HG02588 (cell line): ENCODE results near the gene ZBTB45.
"Not testable (repeated sequence)": the region's sequence is repeated elsewhere in the genome, so short reads cannot be mapped to it uniquely, and the experiment has no call there.

Experiments used
- ATAC-seq: cut with Tn5 transposase; IDR thresholded peaks from one replicate; pipeline ENCODE4 v1.9.1; 2021; ENCODE audit warnings: mild to moderate bottlenecking, moderate library complexity; ENCODE audit not compliant: unreplicated experiment

Gene ZBTB45

DNA sequence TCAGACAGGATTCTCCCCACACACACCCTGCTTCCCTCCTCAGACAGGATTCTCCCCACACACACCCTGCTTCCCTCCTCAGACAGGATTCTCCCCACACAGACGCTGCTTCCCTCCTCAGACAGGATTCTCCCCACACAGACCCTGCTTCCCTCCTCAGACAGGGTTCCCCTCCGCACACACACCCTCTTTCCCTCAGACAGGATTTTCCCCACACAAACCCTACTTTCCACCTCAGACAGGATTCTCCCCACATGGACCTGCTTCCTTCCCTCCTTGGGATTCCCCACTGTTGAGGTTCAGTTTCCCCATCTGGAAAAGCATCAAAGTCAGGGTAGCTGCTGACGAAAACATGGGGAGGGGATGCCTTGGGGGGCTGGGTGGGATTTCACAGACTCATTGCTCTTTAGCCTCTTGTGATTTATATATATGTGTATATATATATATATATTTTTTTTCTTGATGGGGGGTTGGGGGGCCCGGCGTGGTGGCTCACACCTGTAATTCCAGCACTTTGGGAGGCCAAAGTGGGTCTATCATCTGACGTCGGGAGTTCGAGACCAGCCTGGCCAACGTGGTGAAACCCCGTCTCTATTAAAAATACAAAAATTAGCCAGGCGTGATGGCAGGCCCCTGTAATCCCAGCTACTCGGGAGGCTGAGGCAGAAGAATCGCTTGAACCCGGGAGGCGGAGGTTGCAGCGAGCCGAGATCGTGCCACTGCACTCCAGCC is 23.2 kb upstream of the ZBTB45 start:
- not testable (repeated sequence) for ATAC-seq

DNA sequence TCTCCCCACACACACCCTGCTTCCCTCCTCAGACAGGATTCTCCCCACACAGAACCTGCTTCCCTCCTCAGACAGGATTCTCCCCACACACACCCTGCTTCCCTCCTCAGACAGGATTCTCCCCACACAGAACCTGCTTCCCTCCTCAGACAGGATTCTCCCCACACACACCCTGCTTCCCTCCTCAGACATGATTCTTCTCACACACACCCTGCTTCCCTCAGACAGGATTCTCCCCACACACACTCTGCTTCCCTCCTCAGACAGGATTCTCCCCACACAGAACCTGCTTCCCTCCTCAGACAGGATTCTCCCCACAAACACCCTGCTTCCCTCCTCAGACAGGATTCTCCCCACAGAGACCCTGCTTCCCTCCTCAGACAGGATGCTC is 19.6 kb upstream of the ZBTB45 start:
- not testable (repeated sequence) for ATAC-seq

DNA sequence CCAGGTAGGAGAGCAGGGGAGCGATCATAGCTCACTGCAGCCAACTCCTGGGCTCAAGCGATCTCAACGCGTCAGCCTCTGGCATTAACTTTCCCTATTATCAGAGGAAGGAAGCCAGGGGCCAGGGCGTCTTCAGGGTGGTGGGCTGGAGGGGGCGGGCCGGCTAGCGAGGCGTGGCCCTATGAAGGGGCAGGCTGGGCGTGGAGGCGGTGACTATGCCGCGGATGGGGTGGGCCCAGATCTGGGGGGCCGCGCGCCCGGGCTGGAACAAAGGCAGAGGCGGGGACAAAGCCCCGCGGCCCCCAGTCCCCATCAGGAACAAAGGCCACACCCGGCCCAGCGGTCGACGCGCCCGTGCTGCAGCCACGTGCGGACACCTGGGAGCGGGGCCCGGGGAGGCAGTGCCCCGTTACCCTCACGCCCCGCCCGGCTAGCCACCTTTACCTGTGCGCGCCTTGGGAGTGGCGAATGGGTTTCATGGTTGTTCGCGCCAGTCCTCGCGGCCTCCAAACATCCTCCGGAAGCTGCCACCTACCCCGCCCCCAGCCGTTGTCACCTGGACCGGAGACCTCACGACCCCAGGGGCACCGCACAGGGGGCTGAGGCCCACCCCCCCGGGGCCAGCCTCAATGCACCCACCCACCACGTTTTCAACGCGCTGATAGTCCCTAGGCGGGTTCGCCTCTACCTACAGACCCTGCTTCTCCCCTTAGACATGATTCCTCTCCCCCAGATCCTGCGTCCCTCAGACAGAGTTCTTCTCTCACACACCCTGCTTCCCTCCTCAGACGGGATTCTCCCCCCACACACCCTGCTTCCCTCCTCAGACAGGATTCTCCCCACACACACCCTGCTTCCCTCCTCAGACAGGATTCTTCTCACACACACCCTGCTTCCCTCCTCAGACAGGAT is 18.9 kb upstream of the ZBTB45 start:
- no peak for ATAC-seq

DNA sequence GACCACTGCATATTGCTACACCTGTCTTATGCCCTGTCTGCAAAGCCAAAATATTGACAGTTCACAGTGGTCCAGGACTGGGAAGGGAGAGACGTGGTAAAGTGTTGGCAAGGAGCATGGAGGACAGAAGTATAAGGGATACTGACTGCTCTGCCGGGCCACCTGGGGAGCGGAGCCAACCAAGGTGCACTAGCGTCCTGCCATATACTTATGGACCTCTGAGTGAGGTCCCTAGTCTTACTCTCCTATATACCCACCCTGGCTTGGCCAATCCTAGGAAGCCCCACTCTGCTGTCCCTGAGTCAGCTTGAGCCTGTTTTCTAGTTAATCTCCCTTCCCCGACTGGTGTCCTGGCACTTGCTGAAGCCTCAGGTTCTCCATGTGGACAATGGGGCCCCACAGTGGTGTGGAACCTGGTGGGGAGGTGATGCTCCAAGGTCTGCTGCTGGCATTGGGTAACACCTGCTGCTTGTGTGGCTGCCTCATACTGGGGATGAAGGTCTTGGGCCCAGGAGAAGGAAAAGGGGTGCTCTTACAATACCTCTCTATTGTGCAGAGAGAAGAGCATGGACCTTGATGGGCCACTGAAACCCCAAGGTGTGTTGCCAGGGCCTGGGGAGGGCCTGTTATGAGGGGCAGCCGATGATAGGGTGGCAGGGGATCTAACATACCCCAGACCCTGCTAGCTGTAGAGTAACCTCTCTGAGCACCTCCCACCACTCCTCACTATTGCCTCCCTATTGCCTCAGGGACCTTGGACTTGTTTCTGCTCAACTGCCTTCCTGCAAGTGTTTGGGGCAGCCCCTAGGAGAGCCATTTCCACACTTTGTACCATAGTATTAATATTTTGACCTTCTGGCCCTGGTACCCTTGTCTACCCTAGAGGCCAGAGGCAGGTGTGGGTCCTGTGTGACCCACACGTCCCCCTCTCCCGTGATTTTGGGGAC is 17.5 kb upstream of the ZBTB45 start:
- no peak for ATAC-seq

DNA sequence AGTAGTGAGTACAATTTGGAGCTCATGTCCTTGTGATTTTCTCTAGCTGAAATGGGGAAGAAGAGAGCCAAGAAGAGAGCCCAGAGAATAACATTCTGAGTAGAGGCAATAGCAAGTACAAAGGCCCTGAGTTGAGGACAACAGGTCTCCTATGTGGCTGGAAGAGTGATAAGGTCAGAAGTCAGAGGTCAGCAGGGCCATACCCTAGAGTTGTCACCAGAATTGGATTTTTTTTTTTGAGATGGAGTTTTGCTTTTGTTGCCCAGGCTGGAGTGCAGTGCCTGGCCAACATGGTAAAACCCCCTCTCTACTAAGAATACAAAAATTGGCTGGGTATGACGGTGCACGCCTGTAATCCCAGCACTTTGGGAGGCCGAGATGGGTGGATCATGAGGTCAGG is 16.2 kb upstream of the ZBTB45 start:
- no peak for ATAC-seq

DNA sequence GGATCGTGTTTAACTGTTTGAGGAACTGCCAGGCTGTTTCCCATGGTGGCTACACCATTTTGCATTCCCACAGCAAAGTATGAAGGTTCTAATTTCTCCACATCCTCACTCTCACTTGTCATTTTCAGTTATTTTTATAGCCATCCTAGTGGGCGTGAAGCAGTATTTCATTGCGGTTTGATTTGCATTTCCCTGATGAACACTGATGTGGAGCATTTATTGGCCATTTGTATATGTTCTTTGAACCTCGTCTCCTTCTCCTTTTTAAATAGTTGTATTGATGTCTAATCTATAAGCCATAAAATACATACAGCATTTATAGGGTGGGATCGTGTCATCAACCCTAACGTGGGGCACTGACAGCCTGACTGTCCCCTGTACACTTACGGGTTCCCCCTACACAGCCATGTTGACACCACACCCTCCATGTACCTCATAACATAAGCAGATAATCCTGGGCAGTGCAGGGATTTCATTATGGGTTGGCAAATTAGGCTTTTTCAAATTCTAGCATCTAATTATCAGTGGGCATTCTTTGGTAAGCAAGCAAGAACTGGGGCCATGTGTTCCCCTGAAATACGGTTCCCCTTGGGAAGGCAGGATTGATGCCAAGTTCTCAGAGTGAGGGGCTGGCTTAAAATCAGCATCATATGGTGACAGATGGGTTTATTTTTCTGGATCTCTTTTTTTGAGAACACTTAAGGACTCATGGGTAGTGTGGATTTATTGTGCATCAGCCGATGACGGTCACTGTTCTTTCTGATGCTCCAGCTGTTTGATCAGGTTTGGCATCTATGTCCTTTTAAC is 11.6 kb upstream of the ZBTB45 start:
- ATAC-seq, result no peak

DNA sequence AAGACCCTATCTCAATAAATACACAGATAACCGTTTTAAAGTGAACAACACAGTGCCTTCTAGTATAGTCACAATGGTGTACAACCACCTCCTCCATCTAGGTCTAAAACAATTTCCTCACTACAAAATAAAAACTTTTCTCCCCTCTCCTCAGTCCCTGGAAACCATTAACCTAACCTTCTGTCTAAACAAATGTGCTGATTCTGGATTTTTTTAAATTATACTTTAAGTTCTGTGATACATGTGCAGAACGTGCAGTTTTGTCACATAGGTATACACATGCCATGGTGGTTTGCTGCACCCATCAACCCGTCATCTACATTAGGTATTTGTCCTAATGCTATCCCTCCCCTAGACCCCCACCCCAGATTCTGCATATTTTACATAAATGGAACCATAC is 9.8 kb upstream of the ZBTB45 start:
- ATAC-seq, result no peak

DNA sequence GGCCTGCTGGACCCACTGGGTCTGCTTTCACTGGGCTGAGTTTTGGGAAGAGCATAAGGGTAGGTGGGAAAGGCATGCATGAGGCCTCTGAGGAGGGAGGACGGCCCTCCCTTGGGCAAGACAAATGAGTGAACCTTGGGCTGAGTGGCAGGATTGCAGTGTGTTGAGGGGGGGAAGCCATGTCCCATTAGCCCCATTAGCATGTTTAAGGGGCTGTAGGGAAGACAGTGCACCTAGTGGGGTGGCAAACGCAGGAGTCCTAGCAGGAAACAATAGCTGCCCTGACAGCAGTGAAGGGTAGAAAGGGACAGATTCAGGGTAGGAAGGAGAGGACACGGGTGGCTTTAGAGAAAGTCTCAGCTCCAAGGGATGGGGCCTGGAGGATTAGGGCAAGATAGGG is 3.1 kb upstream of the ZBTB45 start:
- no peak for ATAC-seq

DNA sequence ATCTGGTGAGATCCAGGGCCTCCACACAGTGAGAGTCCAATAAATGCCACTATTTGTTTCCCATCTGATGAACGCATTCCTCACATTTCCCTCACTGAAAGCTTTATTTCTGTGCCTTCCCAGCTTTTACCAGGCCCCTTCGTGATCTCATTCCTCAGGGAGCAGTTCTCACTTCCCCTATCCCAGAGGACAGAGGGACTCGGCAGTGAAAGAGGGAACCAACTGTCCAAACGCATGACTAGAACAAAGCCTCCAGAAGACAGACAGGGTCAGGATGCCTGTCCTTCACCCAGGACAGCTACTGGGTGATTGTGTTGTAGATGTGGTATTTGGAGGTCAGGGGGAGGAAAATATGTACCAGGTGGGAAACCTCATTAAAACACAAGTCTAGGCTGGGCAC is 2.0 kb upstream of the ZBTB45 start:
- no peak for ATAC-seq

DNA sequence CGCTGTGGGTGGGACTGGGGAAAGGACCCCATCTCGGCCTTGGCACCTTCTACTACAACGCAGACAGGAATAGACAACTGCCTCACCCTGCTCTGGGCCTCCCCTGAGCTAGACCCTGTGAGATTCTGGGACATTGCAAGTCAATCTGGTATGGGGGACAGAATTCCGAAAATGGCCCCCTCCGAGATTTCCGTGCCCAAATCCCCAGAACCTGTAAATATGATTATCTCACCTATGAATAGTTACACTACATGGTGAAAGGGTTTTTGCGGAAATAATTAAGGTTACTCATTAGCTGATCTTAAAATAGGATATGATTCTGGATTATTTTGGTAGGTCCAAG is 618 bp upstream of the ZBTB45 start:
- no peak for ATAC-seq

DNA sequence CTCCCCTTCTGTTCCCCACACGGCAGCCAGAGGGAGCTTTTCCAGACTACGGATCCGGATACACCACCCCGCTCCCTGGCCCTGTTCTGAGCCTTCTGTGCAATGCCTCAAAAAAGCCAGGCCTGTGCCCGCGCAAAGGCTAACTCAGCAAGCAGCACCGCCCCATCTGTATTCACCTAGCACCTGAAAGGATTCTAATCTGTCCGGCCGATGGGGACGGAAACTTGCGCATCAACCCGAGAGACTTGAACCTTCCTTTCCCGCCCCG is 589 bp downstream of the ZBTB45 start:
- ATAC-seq, result no peak

DNA sequence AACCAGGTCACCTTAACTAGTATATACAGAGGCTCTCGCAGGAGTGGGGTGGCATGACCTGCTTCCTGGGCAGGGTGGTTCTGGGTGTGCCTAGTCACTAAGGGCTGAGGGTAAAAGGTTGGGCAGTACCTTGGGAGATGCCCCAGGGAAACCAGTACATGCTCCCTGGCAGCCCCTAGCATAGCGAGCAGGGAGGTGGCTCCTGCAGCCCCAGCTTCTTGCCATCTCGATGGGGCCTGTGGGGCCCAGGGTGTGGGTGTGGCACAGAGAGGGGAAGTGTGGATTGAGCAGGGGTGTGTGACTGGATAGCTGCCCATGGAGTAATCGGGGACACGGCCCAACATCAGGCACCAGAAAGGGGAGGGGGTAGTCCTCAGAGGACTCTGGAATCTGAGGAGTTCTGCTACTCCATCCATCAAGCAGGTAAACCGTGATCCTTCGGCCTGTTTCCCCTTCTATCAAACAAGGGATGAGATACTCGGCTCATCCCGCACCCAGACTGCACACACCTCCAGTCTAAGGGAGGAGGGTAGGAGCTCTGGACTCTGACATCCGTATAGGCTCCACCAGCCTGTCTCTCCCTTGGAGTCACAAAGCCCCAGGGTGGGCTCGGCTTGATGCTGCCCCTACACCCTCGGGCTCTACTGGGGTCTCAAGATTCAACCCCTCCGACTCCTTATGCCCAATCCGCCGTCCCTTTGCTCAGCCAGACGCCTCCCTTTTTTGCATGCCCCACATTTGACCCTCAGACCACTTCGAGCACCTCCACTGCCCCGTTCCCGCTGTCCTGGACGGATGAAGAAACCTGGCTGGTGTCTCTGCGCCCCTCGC is 1.1 kb downstream of the ZBTB45 start:
- ATAC-seq, result no peak

DNA sequence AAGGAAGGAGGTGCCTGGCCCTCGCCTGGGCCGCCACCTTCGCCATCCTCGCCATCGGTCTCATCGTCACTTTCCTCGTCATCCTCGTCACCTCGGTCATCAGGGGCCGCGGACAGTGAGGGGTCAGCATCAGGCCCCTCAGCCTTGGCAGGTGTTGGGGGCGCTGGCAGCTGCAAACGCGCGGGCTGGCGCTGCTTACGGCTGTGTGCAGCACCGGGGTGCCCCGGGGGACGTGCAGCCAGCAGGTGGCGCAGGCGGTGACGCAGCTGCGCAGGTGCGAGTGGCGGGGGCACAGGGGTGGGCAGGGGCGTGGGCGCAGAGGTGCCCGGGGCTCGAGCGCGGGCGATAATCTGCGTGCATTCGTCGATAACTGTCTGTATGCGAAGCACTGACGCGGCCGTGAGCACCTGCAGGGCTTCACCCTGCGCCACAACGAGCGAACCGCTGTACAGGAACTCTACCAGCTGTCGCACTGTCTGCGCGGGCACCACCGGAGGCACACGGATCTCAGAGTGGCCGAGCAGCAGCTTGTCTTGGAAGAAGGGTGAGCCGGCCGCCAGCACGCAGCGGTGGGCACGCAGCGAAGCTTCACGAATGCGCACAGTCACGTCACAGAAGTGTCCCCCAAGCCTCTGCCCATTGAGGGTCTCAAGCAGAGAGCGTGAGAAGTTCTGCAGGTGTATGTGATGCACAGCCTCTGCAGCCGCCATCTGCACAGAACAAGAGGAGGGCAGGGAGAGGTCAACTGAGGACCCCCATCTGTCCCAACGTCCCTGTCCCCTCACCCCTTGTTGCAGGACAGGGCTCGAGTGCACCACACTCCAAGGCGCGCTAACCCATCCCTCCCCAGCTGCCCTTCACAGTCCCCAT is 2.4 kb downstream of the ZBTB45 start:
- no peak for ATAC-seq

DNA sequence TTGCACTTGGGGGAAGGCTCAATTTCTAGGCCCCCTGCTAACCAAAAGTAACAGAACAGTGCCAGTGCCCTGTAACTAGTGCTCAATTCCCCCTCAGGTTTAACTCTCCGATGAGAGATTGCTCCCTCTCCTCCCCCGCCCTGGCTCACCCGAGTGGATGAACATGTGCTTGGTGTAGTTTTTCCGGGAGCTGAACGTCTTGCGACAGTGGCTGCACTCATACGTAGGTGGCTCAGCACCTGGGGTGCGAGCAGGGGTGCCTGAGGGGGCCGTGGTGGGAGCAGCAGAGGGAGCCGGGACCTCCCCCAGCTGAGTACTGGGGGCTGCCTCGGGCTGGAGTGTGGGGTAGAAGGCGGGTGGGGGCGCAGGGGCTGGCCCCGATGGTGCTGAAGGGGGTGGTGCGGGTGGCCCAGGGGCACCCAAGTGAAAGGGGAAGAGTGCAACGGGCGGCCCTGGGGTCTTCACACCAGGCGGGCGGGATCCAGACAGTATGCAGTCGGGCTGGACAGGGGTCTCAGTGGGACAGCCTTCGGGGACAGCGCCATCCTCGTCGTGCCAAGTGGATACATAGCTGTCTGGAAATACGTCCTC is 3.3 kb downstream of the ZBTB45 start:
- ATAC-seq, result no peak

DNA sequence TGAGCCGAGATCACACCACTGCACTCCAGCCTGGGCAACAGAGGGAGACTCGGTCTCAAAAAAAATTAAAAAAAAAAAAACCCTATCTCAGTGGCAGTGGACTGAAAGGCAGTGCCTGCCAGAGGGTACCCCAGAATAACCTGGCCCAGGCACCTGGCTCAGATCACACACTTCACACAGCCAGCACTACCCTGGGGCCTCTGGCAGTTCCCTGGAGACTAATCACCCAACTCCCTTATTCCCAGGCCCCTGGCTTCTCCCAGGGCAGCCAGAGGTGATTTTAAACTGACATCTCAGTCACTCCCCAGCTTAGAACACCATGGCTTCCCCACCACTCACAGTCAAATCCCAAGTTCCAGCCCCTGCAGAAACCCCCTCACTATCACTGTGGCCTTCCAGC is 4.4 kb downstream of the ZBTB45 start:
- ATAC-seq, result no peak

DNA sequence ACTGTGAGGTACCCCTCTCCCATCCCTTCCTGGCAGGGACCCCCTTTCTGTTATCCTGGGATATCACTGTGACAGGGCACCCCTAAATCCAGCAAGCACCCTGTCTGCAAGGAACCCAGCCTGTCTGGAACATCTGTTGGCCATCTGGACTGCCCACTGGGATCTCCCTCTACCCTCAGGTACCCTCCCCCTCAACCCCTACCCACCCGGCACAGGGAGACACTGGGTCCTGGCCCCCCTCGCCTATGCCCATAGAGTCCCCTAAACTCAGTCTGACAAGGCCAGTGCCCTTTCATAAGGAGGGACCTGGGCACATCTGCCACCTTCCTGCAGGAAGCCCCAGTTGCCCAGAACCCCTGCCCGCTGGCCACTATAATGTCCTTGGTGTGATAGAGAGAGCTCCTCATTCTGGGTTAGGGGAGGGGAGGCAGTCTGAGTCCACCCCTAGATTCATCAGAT is 5.0 kb downstream of the ZBTB45 start:
- ATAC-seq, result no peak

DNA sequence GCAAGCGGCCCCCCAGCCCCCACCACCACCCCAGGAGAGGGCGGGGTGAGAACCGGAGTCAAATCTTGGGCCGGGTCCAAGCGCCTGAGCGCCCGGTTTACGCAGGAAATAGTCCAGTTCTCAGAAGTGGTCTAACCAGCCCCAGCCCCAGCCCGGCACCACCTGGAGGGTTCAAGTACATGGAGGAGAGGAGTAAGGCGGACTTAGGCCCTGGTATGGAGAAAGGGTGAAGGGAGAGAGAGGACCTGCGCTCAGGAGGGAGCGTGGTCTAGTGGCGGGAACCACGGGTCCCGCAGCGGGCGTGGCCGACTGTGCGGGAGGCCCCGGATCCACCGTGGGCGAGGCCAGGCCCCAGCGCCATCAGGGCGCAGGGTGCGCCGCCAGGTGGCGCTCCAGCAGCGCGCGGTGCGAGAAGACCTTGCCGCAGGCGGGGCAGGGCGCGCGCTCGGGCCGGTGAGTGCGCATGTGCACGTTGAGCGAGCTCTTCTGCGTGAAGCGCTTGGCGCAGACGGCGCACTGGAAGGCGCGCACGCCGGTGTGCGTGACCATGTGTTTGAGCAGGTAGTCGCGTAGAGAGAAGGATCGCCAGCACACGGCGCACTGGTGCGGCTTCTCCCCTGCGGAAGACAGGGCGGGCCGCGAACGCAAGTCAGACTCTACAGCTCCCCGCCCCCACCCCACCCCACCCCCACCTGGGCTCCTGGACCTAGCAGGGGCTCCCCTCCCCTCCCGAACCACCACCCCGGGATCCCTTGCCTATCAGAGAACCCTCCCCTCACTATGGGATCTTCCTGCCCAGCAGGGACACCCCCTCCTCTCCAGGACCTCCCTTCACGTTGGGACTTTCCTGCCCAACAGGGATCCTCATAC is 5.7 kb downstream of the ZBTB45 start:
- peak; percentile 68 for ATAC-seq
